CD14-positive monocyte (primary cell): ENCODE results near the gene SELENOP. TPM values are rescaled to one million over a fixed set of nuclear protein-coding genes. Genes with fewer than 3 reads are reported as not detected.

Experiments used
- DNase-seq, 3 donors: peaks; one replicate each; pipeline ENCODE4 v3.0.0-alpha.2; 2011 to 2022
- H2AFZ ChIP-seq: 2 replicates; pipeline ENCODE4 v1.6.0; 2012; ENCODE audit warnings: mild to moderate bottlenecking, low read depth, low read length, inconsistent platforms; ENCODE audit not compliant: insufficient read depth, poor library complexity, severe bottlenecking
- H3K27ac ChIP-seq, 2 donors: 1 replicate in 1 of 2; 2 replicates in 1 of 2; pipeline ENCODE4 v1.5.1; 2012 to 2013; ENCODE audit warnings: low read length in 2 of 2, control low read depth in 1 of 2, inconsistent platforms in 1 of 2, low read depth in 1 of 2, mild to moderate bottlenecking in 1 of 2
- H3K27me3 ChIP-seq, 2 donors: one replicate each; pipeline versions ENCODE4 v1.6.0 to v1.6.1; 2011 to 2013; ENCODE audit warnings: low read length in 2 of 2; ENCODE audit not compliant: control insufficient read depth in 2 of 2, insufficient read depth in 2 of 2
- H3K36me3 ChIP-seq, 2 donors: replicated peaks in 1 of 2; 1 replicate in 1 of 2; 2 replicates in 1 of 2; pipeline versions ENCODE4 v1.5.1 to v1.6.1; 2012 to 2013; ENCODE audit warnings: low read length in 2 of 2, control low read depth in 1 of 2, inconsistent platforms in 1 of 2, mild to moderate bottlenecking in 1 of 2; ENCODE audit not compliant: insufficient read depth in 2 of 2, control insufficient read depth in 1 of 2
- H3K4me1 ChIP-seq, 2 donors: 1 replicate in 1 of 2; 2 replicates in 1 of 2; pipeline versions ENCODE4 v1.5.1 to v1.6.1; 2012 to 2013; ENCODE audit warnings: low read length in 2 of 2, control low read depth in 1 of 2, inconsistent platforms in 1 of 2, mild to moderate bottlenecking in 1 of 2, moderate library complexity in 1 of 2; ENCODE audit not compliant: insufficient read depth in 2 of 2, control insufficient read depth in 1 of 2
- H3K4me2 ChIP-seq: replicated peaks from 2 replicates; pipeline ENCODE3; 2012; ENCODE audit warnings: low read length, moderate library complexity, mild to moderate bottlenecking; ENCODE audit not compliant: poor library complexity, severe bottlenecking; ENCODE audit errors: extremely low read depth
- H3K4me3 ChIP-seq, 3 experiments: fragments of 200-600 bp in 1 of 3; sonication (generic) in 1 of 3; replicated peaks in 1 of 3; 1 replicate in 2 of 3; 2 replicates in 1 of 3; pipeline ENCODE4 v1.5.1; 2011 to 2013; ENCODE audit warnings: low read length in 3 of 3, mild to moderate bottlenecking in 3 of 3, control low read depth in 2 of 3, low read depth in 2 of 3, inconsistent platforms in 1 of 3, moderate library complexity in 1 of 3
- H3K79me2 ChIP-seq: 2 replicates; pipeline ENCODE4 v1.6.0; 2012; ENCODE audit warnings: mild to moderate bottlenecking, control low read depth, inconsistent platforms, low read length, moderate library complexity; ENCODE audit not compliant: insufficient read depth
- H3K9ac ChIP-seq: 2 replicates; pipeline ENCODE4 v1.6.0; 2017; ENCODE audit warnings: low read length, mild to moderate bottlenecking; ENCODE audit not compliant: insufficient read depth, poor library complexity, severe bottlenecking
- H3K9me3 ChIP-seq, 2 donors: replicated peaks in 1 of 2; 1 replicate in 1 of 2; 2 replicates in 1 of 2; pipeline versions ENCODE4 v1.5.1 to v1.6.1; 2012 to 2013; ENCODE audit warnings: low read length in 2 of 2, control low read depth in 1 of 2; ENCODE audit not compliant: control insufficient read depth in 1 of 2, insufficient read depth in 1 of 2
- H4K20me1 ChIP-seq: 2 replicates; pipeline ENCODE4 v1.6.0; 2012; ENCODE audit warnings: mild to moderate bottlenecking, low read length, control low read depth, moderate library complexity; ENCODE audit not compliant: insufficient read depth
- H3K27ac Mint-ChIP-seq, 7 donors: one replicate each; pipeline ENCODE4 v1.8.0; 2020; ENCODE audit warnings: mild to moderate bottlenecking in 7 of 7, mixed read lengths in 7 of 7, moderate library complexity in 6 of 7, inconsistent platforms in 2 of 7
- H3K27me3 Mint-ChIP-seq, 3 donors: one replicate each; pipeline ENCODE4 v1.8.0; 2021 to 2022; ENCODE audit warnings: low read depth in 3 of 3, mild to moderate bottlenecking in 3 of 3, mixed read lengths in 3 of 3, moderate library complexity in 3 of 3, inconsistent platforms in 1 of 3
- H3K36me3 Mint-ChIP-seq, 2 donors: one replicate each; pipeline ENCODE4 v1.8.0; 2020; ENCODE audit warnings: mixed read lengths in 2 of 2, inconsistent platforms in 1 of 2, mild to moderate bottlenecking in 1 of 2
- H3K4me1 Mint-ChIP-seq: one replicate; pipeline ENCODE4 v1.8.0; 2020; ENCODE audit warnings: mild to moderate bottlenecking, mixed read lengths
- H3K4me3 Mint-ChIP-seq, 2 donors: one replicate each; pipeline ENCODE4 v1.8.0; 2020; ENCODE audit warnings: mild to moderate bottlenecking in 2 of 2, mixed read lengths in 2 of 2, moderate library complexity in 1 of 2
- H3K9me3 Mint-ChIP-seq, 7 donors: one replicate each; pipeline ENCODE4 v1.8.0; 2020 to 2022; ENCODE audit warnings: mixed read lengths in 7 of 7, mild to moderate bottlenecking in 6 of 7, moderate library complexity in 6 of 7, inconsistent platforms in 2 of 7
- WGBS: methylation state at CpG from one replicate; pipeline ENCODE4 v1.1.5; 2013; ENCODE audit warnings: missing lambda C conversion rate; ENCODE audit not compliant: insufficient coverage; 5-methylcytosine and 5-hydroxymethylcytosine counted together
- intact Hi-C, 2 donors: fragments of 100-400 bp; cut with micrococcal nuclease; formaldehyde crosslinking; loops; one replicate each; pipeline versions ENCODE4 v1.15.0 to v1.15.1; 2023
- polyA plus RNA-seq, 3 donors: library from polyadenylated mRNA; depleted of rRNA in 1 of 3; unstranded in 2 of 3; stranded (reverse) in 1 of 3; fragments of 300-500 nt in 2 of 3; fragments of >200 nt in 1 of 3; fragmentation: Illumina TruSeq in 2 of 3; gene quantifications; 1 replicate in 2 of 3; 2 replicates in 1 of 3; pipeline ENCODE4 v1.2.3, GENCODE V29; 2012 to 2021
- TF ChIP-seq, protein P1 (sequence below): fragments of 200-600 bp; IDR thresholded peaks from one replicate; pipeline ENCODE4 v1.8.0; 2022; ENCODE audit warnings: antibody characterized with exemption, mild to moderate bottlenecking

SELENOP gene
- polyA plus RNA-seq, 3 donors: 0.24 to 0.33 TPM; not detected in 1

DNA sequence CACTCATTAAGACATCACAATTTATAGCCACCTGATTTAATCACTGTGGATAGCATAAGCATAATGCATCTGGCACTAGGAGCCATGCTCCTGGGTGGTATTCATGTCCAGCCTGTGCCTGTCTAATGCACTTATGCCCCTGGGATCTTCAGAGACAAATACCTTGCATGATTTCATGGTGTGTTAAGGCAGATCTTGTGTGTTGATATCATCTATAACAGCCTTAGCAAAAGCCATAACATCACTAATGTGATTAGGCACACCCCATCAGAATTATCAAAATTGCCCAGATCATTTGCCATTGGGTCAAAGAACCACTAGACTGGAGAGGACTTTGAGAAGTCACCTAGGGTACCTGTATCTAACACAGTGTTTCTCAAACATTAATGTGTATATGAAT, 43.7 kb upstream of the SELENOP start:
- no peak for DNase-seq
- H4K20me1 ChIP-seq: no peaks in the 10 kb centered on the region
- no peaks in the 10 kb centered on the region for H3K79me2 ChIP-seq
- H3K9ac ChIP-seq: no peak overlapping the region
- H3K27me3 ChIP-seq: no peaks in the 10 kb centered on the region
- intact Hi-C loops: no loop called here
- Mint-ChIP-seq H3K9me3 (peaks cover 0 to 10% (median 4%) of the 10 kb centered on the region in 7 donors), H3K27ac (no peak overlapping the region), H3K36me3 (no peaks in the 10 kb centered on the region), H3K27me3 (no peaks in the 10 kb centered on the region), H3K4me3 (no peak overlapping the region), H3K4me1 (no peaks in the 10 kb centered on the region)
- H2AFZ ChIP-seq: no peak overlapping the region
- no peaks in the 10 kb centered on the region for H3K36me3 ChIP-seq
- no peaks in the 10 kb centered on the region for H3K9me3 ChIP-seq
- H3K4me1 ChIP-seq: no peaks in the 10 kb centered on the region
- H3K4me3 ChIP-seq: no peak overlapping the region
- H3K27ac ChIP-seq: no peak overlapping the region
- TF ChIP-seq, protein P1, sequence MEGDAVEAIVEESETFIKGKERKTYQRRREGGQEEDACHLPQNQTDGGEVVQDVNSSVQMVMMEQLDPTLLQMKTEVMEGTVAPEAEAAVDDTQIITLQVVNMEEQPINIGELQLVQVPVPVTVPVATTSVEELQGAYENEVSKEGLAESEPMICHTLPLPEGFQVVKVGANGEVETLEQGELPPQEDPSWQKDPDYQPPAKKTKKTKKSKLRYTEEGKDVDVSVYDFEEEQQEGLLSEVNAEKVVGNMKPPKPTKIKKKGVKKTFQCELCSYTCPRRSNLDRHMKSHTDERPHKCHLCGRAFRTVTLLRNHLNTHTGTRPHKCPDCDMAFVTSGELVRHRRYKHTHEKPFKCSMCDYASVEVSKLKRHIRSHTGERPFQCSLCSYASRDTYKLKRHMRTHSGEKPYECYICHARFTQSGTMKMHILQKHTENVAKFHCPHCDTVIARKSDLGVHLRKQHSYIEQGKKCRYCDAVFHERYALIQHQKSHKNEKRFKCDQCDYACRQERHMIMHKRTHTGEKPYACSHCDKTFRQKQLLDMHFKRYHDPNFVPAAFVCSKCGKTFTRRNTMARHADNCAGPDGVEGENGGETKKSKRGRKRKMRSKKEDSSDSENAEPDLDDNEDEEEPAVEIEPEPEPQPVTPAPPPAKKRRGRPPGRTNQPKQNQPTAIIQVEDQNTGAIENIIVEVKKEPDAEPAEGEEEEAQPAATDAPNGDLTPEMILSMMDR: no peak
- no peak overlapping the region for H3K4me2 ChIP-seq

DNA sequence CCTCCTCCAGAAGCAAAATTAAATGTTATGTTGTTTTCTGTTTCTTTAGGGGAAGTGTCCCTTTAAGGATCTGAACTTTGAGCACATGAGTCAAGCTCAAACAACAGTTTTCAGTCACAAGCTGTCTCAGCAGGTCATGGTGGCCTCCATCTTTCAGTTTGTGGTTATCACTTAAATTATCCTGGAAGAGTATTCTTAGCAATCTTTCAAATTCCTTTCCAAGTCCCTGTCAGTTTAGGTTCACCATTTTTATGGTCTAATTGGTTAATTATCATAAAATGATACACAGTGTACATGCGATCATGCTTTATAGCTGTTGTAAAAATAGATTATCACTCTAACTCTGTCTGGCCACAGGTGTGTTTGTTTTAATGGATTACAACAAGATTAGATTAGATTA, 43.1 kb upstream of the SELENOP start:
- no peak for DNase-seq
- H3K4me2 ChIP-seq: no peak overlapping the region
- intact Hi-C loops: no loop called here
- no peaks in the 10 kb centered on the region for H3K4me1 Mint-ChIP-seq
- H3K27ac Mint-ChIP-seq: no peak overlapping the region
- TF ChIP-seq, protein P1: no peak
- H3K79me2 ChIP-seq: no peaks in the 10 kb centered on the region
- H2AFZ ChIP-seq: no peak overlapping the region
- no peak overlapping the region for H3K4me3 Mint-ChIP-seq
- H3K27me3 Mint-ChIP-seq: no peaks in the 10 kb centered on the region
- H3K9me3 ChIP-seq: no peaks in the 10 kb centered on the region
- no peaks in the 10 kb centered on the region for H4K20me1 ChIP-seq
- no peaks in the 10 kb centered on the region for H3K36me3 Mint-ChIP-seq
- peaks cover 0 to 7% (median 4%) of the 10 kb centered on the region in 7 donors for H3K9me3 Mint-ChIP-seq
- H3K4me1 ChIP-seq: no peaks in the 10 kb centered on the region
- H3K36me3 ChIP-seq: no peaks in the 10 kb centered on the region
- no peaks in the 10 kb centered on the region for H3K27me3 ChIP-seq
- no CpG with 5 or more reads among the region's 1 CpG for WGBS
- no peak overlapping the region for H3K9ac ChIP-seq
- no peak overlapping the region for H3K27ac ChIP-seq
- H3K4me3 ChIP-seq: no peak overlapping the region
